ENCODE measurements around the gene CEMIP. TPM values are rescaled to one million over a fixed set of nuclear protein-coding genes. Genes with fewer than 3 reads are reported as not detected.

Gene CEMIP
- polyA plus RNA-seq, 1 donor (not counting 4 experiments of a cell fraction or from before 2014, with no cell fraction given) = 2.3 TPM

GRCh38 chr15:80997692-80998091 is 218.5 kb downstream of the CEMIP start:
- FAIRE-seq = no peak

DNA sequence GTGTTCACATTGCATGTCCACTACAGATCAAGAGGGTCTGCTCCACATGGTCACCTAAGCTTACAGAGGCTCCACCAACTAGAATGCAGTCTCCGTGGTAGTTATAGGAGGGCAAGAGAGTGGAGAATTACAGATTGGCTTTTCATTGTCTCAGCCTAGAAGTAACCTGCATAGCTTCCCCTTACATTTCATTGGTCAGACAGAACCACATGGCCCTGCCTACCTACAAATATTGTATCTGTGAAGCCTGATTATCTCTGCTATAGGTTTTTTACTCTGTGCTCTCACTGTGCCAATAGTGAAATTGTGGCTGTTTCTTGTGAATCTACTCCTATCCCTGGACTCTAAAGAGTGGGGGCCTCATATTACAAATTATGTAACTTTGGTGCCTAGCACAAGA is 219.1 kb downstream of the CEMIP start:
- peaks cover 16% of the 10 kb centered on the region for H3K79me2 ChIP-seq (ENCODE audit: control insufficient read depth, insufficient read depth, low read length)
- H3K27me3 ChIP-seq (ENCODE audit: control insufficient read depth, extremely low read depth, insufficient read depth, low read length) = no peaks in the 10 kb centered on the region
- H4K20me1 ChIP-seq (ENCODE audit: control insufficient read depth, extremely low read depth, insufficient read depth, low read length) = no peaks in the 10 kb centered on the region
- H3K4me3 ChIP-seq (ENCODE audit: control insufficient read depth in 2 of 3, extremely low read depth in 1 of 3, insufficient read depth in 2 of 3, low read depth in 1 of 3, low read length in 3 of 3) = no peak overlapping the region
- H3K9me3 ChIP-seq (ENCODE audit: control insufficient read depth, low read depth, low read length) = no peaks in the 10 kb centered on the region
- H2AFZ ChIP-seq (ENCODE audit: control insufficient read depth, low read length) = no peak overlapping the region
- peaks cover 0 to 8% of the 10 kb centered on the region in 2 experiments for H3K36me3 ChIP-seq (ENCODE audit: control insufficient read depth in 2 of 2, extremely low read depth in 1 of 2, insufficient read depth in 2 of 2, low read length in 2 of 2)
- no peak overlapping the region for H3K4me2 ChIP-seq (ENCODE audit: control insufficient read depth, extremely low read depth, insufficient read depth, low read depth, low read length)
- dilution Hi-C loops (cut with MboI; ENCODE audit: extremely low pct_ligation_motif_present, low sequenced_read_pairs) = no loop called here
- no peak overlapping the region for H3K27ac ChIP-seq (ENCODE audit: control insufficient read depth, insufficient read depth, low read length)
- peaks cover 14% of the 10 kb centered on the region for H3K4me1 ChIP-seq (ENCODE audit: control insufficient read depth, extremely low read depth, insufficient read depth, low read length)
- DNase-seq (ENCODE audit: low read depth, low spot score) = no peak
- no peak for FAIRE-seq
- H3K9me1 ChIP-seq (ENCODE audit: control insufficient read depth, extremely low read depth, insufficient read depth, low read length) = no peaks in the 10 kb centered on the region
- TF ChIP-seq EZH2 (IDR thresholded peaks at IDR 0.05; ENCODE audit: low read length) (no peak), CTCF (optimal IDR thresholded peaks at IDR 0.05 in 1 of 3, IDR thresholded peaks at IDR 0.05 in 1 of 3, conservative IDR thresholded peaks at IDR 0.05 in 1 of 3; ENCODE audit: extremely low read depth in 1 of 3, insufficient read depth in 2 of 3, low read length in 3 of 3) (no peak)
- no peak overlapping the region for H3K9ac ChIP-seq (ENCODE audit: control insufficient read depth, extremely low read depth, insufficient read depth, low read length)

More at GRCh38 chr15:80997692-80998091, 218.5 kb downstream of the CEMIP start:
- TF ChIP-seq EZH2 (IDR thresholded peaks at IDR 0.05; ENCODE audit: low read length) = no peak
- no peak for TF ChIP-seq CTCF (optimal IDR thresholded peaks at IDR 0.05 in 1 of 3, IDR thresholded peaks at IDR 0.05 in 1 of 3, conservative IDR thresholded peaks at IDR 0.05 in 1 of 3; ENCODE audit: extremely low read depth in 1 of 3, insufficient read depth in 2 of 3, low read length in 3 of 3)
- H3K27ac ChIP-seq (ENCODE audit: control insufficient read depth, insufficient read depth, low read length) = no peak overlapping the region
- no peaks in the 10 kb centered on the region for H4K20me1 ChIP-seq (ENCODE audit: control insufficient read depth, extremely low read depth, insufficient read depth, low read length)
- H3K9me3 ChIP-seq (ENCODE audit: control insufficient read depth, low read depth, low read length) = no peaks in the 10 kb centered on the region
- no peaks in the 10 kb centered on the region for H3K9me1 ChIP-seq (ENCODE audit: control insufficient read depth, extremely low read depth, insufficient read depth, low read length)
- H3K4me1 ChIP-seq (ENCODE audit: control insufficient read depth, extremely low read depth, insufficient read depth, low read length) = peaks cover 12% of the 10 kb centered on the region
- H3K4me2 ChIP-seq (ENCODE audit: control insufficient read depth, extremely low read depth, insufficient read depth, low read depth, low read length) = no peak overlapping the region
- no peak for DNase-seq (ENCODE audit: low read depth, low spot score)
- no peak overlapping the region for H3K4me3 ChIP-seq (ENCODE audit: control insufficient read depth in 2 of 3, extremely low read depth in 1 of 3, insufficient read depth in 2 of 3, low read depth in 1 of 3, low read length in 3 of 3)
- H3K27me3 ChIP-seq (ENCODE audit: control insufficient read depth, extremely low read depth, insufficient read depth, low read length) = no peaks in the 10 kb centered on the region
- dilution Hi-C loops (cut with MboI; ENCODE audit: extremely low pct_ligation_motif_present, low sequenced_read_pairs) = no loop called here
- H3K36me3 ChIP-seq (ENCODE audit: control insufficient read depth in 2 of 2, extremely low read depth in 1 of 2, insufficient read depth in 2 of 2, low read length in 2 of 2) = peaks cover 0 to 3% of the 10 kb centered on the region in 2 experiments
- peaks cover 11% of the 10 kb centered on the region for H3K79me2 ChIP-seq (ENCODE audit: control insufficient read depth, insufficient read depth, low read length)
- no peak overlapping the region for H3K9ac ChIP-seq (ENCODE audit: control insufficient read depth, extremely low read depth, insufficient read depth, low read length)
- no peak overlapping the region for H2AFZ ChIP-seq (ENCODE audit: control insufficient read depth, low read length)

All from keratinocyte (primary cell).